Pancreas (tissue), 10 donors: ENCODE data around the gene PDILT. TPM values are rescaled to one million over a fixed set of nuclear protein-coding genes. Genes with fewer than 3 reads are reported as not detected.
A peak's percentile ranks its signal among the peaks of the same experiment; 100 is the strongest.

Experiments
- ATAC-seq, 4 donors: fragments of 200-7000 bp; cut with Tn5 transposase; one replicate each; pipeline versions ENCODE4 v1.8.0 to v1.9.1; 2020; ENCODE audit warnings: mild to moderate bottlenecking in 4 of 4, moderate library complexity in 4 of 4
- DNase-seq, 6 donors: peaks; one replicate each; pipeline ENCODE4 v3.0.0-alpha.2; 2020
- FAIRE-seq: peaks from 2 replicates; lab custom pipeline; 2012; peaks lifted over from hg19 to GRCh38; lab: Jason Lieb, UNC
- H3K27ac ChIP-seq, 4 donors: fragments of 200-600 bp; sonication (generic); 1 replicate in 3 of 4; 2 replicates in 1 of 4; pipeline versions ENCODE4 v1.5.0 to v1.8.0; 2020
- H3K27me3 ChIP-seq, 4 donors: fragments of 200-600 bp; one replicate each; pipeline ENCODE4 v1.8.0; 2021
- H3K36me3 ChIP-seq, 3 donors: fragments of 200-600 bp; sonication (generic) in 1 of 3; one replicate each; pipeline versions ENCODE4 v1.5.0 to v1.8.0; 2020 to 2021
- H3K4me1 ChIP-seq, 3 donors: fragments of 200-600 bp; one replicate each; pipeline ENCODE4 v1.8.0; 2021
- H3K4me3 ChIP-seq, 4 donors: fragments of 200-600 bp; sonication (generic) in 2 of 4; one replicate each; pipeline versions ENCODE4 v1.5.0 to v1.8.0; 2020 to 2021
- H3K9me3 ChIP-seq, 4 donors: fragments of 200-600 bp; one replicate each; pipeline ENCODE4 v1.8.0; 2021
- CTCF ChIP-seq, 4 donors: fragments of 200-600 bp; sonication (generic) in 3 of 4; IDR thresholded peaks; one replicate each; pipeline versions ENCODE4 v1.5.0 to v1.8.0; 2021; ENCODE audit warnings: antibody characterized with exemption in 4 of 4
- WGBS, 2 donors: extraction: QIAGEN DNeasy Blood & Tissue Kit; methylation state at CpG; one replicate each; pipeline ENCODE4 v1.1.7; 2013; 5-methylcytosine and 5-hydroxymethylcytosine counted together
- intact Hi-C, 3 donors: fragments of 100-400 bp; cut with DNase I; formaldehyde crosslinking; loops; one replicate each; pipeline versions ENCODE4 v1.11.1 to v1.14.2; 2022
- polyA plus RNA-seq, 2 donors: library from polyadenylated mRNA; stranded (reverse); fragments of 200-250 nt; gene quantifications; one replicate each; pipeline ENCODE4 v1.2.3, GENCODE V29; 2013
- total RNA-seq, 6 donors: library from RNA; stranded (reverse); fragmentation: NEBNext Ultra II Directional in 4 of 6; extraction: Animal tissue kit (Norgen Biotek cat#: 25700) in 4 of 6; gene quantifications; one replicate each; pipeline versions ENCODE4 v1.2.1 to v1.2.4, GENCODE V29; 2021 to 2023
- donor health status: healthy with polysubstance abuse.
- donor health status: DM: no; HTN: no; CAD: no; lungs with moderate emphysema.
- donor health status: DM: no; HTN: no; CAD: no.
- donor health status: control.
- donor health status: control.
- donor health status: Bipolar disorder and iron deficiency.
- donor health status: DM: yes; HTN: yes; CAD: no.
- donor health status: DM: no; HTN: no; CAD: no.
- donor health status: DM: no; HTN: no; CAD: no.
- donor health status: DM: yes; HTN: yes; CAD: no.

The PDILT gene
- total and polyA plus RNA-seq, 8 donors, result not detected

- H3K4me3 ChIP-seq, result peak overlapping the region in 3 of 4 donors; percentile 0 to 27 (median 9)
- intact Hi-C loops, result no loop called here
- H3K36me3 ChIP-seq, result no peaks in the 10 kb centered on the region
- no peak for TF ChIP-seq CTCF (IDR thresholded peaks at IDR 0.05)
- DNase-seq, result peak in 3 of 6 donors; percentile 55 to 71 (median 56)
- 55 to 57% methylated on average over 12 of the region's 12 CpGs for WGBS, 2 donors
- H3K9me3 ChIP-seq, result no peaks in the 10 kb centered on the region
- peaks cover 7% of the 10 kb centered on the region in 3 donors for H3K4me1 ChIP-seq
- no peaks in the 10 kb centered on the region for H3K27me3 ChIP-seq
- no peak for FAIRE-seq
- ATAC-seq, result peak; percentile 55 to 75 (median 60)
- peak overlapping the region; percentile 53 to 62 (median 58) for H3K27ac ChIP-seq
Observed at GRCh38 chr16:20347666-20348364, 56.7 kb downstream of the PDILT start.

GRCh38 chr16:20344611-20345010 lies 59.9 kb downstream of the PDILT start:
- intact Hi-C loops, result no loop called here
- ATAC-seq, result no peak
- TF ChIP-seq CTCF (IDR thresholded peaks at IDR 0.05), result no peak
- Histone ChIP-seq H3K27me3 (no peaks in the 10 kb centered on the region), H3K4me1 (no peaks in the 10 kb centered on the region), H3K36me3 (no peaks in the 10 kb centered on the region), H3K4me3 (no peak overlapping the region), H3K27ac (no peak overlapping the region), H3K9me3 (no peaks in the 10 kb centered on the region)
- DNase-seq, result no peak
- 74 to 82% methylated on average over 5 of the region's 5 CpGs for WGBS, 2 donors
- no peak for FAIRE-seq

- 92% methylated on average over 3 of the region's 3 CpGs for WGBS, 2 donors
- H3K4me3 ChIP-seq, result no peak overlapping the region
- ATAC-seq (no peak), FAIRE-seq (no peak), DNase-seq (no peak)
- no peak for TF ChIP-seq CTCF (IDR thresholded peaks at IDR 0.05)
- peaks cover 0 to 10% (median 0%) of the 10 kb centered on the region in 3 donors for H3K4me1 ChIP-seq
- H3K27me3 ChIP-seq, result no peaks in the 10 kb centered on the region
- intact Hi-C loops, result no loop called here
- H3K9me3 ChIP-seq, result no peaks in the 10 kb centered on the region
- no peaks in the 10 kb centered on the region for H3K36me3 ChIP-seq
- H3K27ac ChIP-seq, result no peak overlapping the region
Observed at GRCh38 chr16:20339744-20340143, 64.8 kb downstream of the PDILT start.

- peak in 3 of 4 donors; percentile 0 to 38 (median 19) for ATAC-seq
Observed at GRCh38 chr16:20336955-20337354, 67.6 kb downstream of the PDILT start.

More at GRCh38 chr16:20336955-20337354, 67.6 kb downstream of the PDILT start:
- Histone ChIP-seq H3K27ac (peak overlapping the region in 2 of 4 donors; percentile 34 to 51), H3K4me1 (peaks cover 0 to 15% (median 9%) of the 10 kb centered on the region in 3 donors), H3K9me3 (no peaks in the 10 kb centered on the region), H3K27me3 (no peaks in the 10 kb centered on the region), H3K36me3 (no peaks in the 10 kb centered on the region), H3K4me3 (no peak overlapping the region)
- FAIRE-seq, result no peak
- intact Hi-C loops, result no loop called here
- no peak for DNase-seq
- TF ChIP-seq CTCF (IDR thresholded peaks at IDR 0.05), result no peak
- WGBS, 2 donors, result 31 to 34% methylated on average over 2 of the region's 2 CpGs
